LNCAP (cell line): ENCODE data around the gene MMRN1.

Experiments
- TF ChIP-seq, protein P1 (sequence below): fragments of 450-650 bp; IDR thresholded peaks from 2 replicates; pipeline ENCODE4 v1.5.1; 2017; ENCODE audit warnings: mild to moderate bottlenecking

MMRN1 gene

DNA sequence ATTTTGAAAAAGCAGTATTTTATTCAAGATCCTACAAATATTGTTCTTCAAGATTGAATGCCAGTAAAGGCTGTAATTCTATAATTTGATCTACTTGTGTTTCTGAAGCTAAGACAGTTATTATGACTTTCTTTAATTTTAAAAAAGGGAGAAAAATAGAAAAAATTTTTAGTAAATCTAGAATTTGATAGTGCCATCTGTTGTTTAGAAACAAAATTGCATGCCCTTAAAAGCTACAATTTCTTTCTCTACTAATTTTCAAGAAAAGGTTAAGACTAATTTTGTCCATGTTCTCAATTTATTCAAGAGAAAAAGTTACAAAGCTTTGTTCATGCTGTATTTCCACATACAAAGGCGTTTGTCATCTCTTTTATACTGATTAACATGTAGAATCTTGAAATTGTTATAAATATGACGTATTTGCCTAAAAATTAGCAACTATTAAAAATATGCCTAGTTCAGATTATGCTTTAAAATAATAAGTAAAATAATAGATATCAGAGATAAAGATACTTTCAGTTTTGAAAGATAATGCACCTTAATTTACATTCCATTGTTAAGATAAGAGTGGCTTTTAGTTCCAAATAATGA is 25.6 kb upstream of the MMRN1 start:
- TF ChIP-seq, protein P1, sequence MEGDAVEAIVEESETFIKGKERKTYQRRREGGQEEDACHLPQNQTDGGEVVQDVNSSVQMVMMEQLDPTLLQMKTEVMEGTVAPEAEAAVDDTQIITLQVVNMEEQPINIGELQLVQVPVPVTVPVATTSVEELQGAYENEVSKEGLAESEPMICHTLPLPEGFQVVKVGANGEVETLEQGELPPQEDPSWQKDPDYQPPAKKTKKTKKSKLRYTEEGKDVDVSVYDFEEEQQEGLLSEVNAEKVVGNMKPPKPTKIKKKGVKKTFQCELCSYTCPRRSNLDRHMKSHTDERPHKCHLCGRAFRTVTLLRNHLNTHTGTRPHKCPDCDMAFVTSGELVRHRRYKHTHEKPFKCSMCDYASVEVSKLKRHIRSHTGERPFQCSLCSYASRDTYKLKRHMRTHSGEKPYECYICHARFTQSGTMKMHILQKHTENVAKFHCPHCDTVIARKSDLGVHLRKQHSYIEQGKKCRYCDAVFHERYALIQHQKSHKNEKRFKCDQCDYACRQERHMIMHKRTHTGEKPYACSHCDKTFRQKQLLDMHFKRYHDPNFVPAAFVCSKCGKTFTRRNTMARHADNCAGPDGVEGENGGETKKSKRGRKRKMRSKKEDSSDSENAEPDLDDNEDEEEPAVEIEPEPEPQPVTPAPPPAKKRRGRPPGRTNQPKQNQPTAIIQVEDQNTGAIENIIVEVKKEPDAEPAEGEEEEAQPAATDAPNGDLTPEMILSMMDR = peak; percentile 64

DNA sequence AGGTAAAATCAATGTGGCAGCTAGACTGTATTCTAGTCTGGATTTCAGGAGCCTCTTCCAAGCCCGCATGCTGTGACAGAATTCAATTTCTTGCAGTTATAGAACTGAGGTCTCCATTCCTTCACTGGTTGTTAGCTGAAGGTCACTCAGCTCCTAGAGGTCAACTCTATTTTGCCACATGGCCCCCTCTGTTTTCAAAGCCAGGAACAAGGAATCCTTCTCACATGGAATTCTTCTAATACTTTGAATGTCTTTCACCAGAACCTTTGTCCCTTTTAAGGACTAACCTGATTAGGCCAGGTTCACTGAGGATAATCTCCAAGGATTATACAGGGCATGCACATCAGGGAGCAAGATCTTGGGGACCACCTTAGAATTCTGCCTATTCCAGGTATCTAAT is 23.4 kb upstream of the MMRN1 start:
- TF ChIP-seq, protein P1 = no peak

DNA sequence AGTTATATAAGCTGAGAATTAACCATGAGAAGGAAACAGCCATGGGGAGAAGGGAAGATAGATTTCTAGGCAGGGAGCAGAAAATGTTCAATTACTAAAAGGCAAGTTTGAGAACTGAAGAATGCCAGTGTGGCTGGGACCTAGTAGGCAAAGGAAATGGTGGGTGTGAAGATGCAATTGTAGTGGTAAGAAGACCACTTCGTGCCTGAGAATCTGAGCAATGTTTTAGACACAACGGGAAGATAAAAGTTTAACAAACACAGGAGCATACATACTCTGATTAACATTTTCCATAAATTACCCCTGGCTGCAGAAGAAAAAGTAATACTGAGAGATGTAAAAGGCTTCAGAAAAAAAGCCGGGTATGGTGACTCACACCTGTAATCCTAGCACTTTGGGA is 18.1 kb upstream of the MMRN1 start:
- TF ChIP-seq, protein P1 = no peak

DNA sequence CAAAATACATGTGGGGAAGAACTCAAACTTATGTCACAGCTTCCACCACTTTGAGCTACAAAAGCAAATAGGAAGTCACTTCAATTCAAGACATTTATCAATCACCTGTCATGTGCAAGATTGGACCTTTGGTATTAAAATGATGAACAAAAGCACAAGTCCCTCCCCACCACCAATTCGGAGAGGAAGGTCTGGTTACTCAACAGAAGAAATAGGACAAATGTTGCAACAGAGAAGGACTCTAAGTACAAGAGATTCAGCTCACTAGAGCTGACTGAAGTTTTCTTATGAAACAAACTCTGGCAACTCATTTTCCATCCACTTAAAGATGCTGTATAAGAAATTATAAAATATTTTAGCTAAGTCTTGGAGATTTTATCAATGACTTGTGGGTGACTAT is 16.0 kb upstream of the MMRN1 start:
- TF ChIP-seq, protein P1 = no peak

DNA sequence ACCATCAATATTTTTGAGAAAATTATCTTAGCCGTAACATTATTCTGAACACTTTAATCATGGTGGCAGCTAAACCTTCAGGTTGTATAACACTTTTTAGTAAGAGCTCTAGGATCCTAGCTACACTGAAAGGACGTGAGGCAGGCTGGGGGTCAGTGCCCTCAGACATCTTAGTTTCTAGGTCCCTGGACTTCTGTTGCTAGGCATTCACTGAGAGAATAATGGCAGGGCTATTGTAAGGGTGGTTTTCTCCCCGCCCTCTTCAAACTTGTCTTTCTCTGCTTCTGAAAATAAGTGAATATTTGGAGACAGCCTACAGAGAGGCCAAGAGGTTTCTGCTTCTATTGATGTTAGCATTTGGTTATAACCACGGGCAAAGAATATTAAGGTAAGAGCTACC is 15.4 kb upstream of the MMRN1 start:
- TF ChIP-seq, protein P1 = no peak

DNA sequence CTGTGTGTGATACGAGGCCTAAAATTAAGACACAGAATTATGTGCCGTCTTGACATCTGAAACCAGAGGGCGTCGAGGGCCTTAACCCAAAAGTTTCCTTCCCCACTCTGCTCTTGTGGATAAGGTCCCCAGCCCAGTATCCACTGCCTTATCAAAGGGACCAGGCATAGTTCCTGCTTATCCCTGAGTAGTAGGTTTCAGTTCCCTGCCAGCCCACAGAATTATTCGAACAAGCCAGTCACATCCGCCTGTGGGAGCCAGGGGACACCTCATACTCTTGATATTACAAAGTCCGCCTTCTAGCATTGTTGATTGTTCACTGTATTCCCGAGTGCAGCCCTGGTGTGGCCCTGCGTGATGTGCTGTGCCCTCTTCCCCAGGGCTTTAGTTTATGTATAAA is 5.4 kb upstream of the MMRN1 start:
- TF ChIP-seq, protein P1 = no peak

DNA sequence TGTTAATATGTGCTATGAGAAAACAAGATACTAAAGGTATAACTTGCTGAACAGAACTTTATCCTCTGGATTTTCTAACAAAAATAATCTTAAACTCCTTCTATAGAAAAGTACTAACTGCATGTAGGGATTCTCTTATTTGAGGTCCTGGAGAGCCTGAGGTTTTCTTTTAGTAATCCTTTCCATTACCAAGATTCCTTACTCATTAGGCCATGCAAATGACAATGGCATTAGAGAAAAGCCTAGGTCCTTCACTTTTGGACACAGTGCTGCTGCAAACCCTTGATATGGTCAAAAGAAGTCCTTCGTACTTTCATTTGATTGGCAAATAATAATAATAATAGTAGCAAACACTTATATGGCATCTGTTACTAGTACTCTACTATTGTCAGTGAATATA is 3.2 kb downstream of the MMRN1 start:
- TF ChIP-seq, protein P1 = no peak

DNA sequence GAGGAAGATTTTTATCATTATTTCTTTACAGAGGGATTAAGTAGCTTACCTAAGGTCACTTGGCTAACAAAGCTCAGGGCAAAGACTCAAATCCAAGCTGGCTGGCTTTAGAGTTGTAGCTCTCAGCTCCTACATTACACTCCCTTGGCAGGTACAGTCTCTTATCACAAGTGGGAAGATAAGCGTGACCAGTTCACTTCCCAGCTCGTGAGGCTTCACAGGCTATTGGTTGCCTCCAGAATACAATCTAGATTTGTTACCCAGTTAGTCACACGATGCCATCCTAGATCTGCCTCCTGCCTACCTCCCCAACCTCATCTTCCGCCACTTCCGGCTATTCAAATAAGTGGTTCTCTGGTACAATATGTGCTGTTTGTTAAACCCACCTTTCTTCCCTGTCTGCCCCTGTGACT is 3.7 kb downstream of the MMRN1 start:
- TF ChIP-seq, protein P1 = no peak
